Stimulated activated CD4-positive, alpha-beta T cell treated with anti-CD3 and anti-CD28 coated beads, Interleukin-2, amount 100 ng/mL, for 24 hours (primary cell): ENCODE measurements around the gene CADM1.

ENCODE experiments used
- DNase-seq, 2 donors: peaks; one replicate each; pipeline ENCODE4 v3.0.0-alpha.2; 2020

CADM1 gene

GRCh38 chr11:115269191-115269950 lies 234.8 kb downstream of the CADM1 start:
- DNase-seq: no peak

DNA sequence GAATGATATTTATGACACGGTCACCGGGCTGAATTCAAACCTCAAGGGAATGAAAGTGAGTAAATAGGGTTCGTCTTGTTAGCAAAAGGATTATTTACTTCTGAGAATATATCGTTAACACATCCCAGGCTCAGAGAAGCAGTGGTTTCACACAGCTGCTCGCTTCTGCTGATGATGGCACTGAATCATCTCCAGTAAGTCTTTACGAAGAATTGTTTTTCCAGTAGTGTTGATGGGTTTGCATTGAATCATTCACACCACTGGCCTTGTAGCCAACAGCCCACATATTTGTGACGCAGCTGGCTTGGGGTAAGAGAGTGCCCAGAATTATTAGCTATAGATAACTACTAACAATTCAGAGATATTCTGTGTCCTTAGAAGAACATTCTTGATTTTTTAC lies 236.3 kb downstream of the CADM1 start:
- DNase-seq: no peak

GRCh38 chr11:115267238-115267781 lies 236.9 kb downstream of the CADM1 start:
- DNase-seq: no peak

DNA sequence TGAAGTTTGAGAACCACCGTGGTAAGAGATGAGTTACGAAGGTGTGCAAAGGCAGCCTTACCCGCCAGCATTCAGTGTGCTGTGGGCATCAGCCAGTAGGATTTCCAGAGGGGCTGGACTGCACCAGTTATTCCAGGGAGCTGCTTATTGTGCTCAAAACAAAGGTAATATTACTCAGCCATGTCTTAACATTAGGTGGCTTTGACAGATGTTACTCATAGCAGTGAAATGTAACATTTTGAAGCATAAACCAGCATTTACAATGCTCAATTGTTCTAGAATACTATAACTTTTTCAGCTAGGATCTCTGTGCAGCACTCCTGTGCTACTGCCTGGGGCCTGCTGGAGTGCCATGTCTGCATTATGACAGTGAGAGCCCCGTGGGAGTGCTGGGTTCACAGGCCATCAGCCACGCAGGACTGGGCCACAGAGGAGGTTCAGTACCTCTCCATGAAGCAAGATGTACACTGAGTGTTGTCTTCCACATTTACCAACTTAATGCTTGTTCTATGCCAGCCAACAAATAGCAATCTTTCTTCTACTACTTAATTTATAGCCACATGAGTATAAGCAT lies 238.1 kb downstream of the CADM1 start:
- no peak for DNase-seq

DNA sequence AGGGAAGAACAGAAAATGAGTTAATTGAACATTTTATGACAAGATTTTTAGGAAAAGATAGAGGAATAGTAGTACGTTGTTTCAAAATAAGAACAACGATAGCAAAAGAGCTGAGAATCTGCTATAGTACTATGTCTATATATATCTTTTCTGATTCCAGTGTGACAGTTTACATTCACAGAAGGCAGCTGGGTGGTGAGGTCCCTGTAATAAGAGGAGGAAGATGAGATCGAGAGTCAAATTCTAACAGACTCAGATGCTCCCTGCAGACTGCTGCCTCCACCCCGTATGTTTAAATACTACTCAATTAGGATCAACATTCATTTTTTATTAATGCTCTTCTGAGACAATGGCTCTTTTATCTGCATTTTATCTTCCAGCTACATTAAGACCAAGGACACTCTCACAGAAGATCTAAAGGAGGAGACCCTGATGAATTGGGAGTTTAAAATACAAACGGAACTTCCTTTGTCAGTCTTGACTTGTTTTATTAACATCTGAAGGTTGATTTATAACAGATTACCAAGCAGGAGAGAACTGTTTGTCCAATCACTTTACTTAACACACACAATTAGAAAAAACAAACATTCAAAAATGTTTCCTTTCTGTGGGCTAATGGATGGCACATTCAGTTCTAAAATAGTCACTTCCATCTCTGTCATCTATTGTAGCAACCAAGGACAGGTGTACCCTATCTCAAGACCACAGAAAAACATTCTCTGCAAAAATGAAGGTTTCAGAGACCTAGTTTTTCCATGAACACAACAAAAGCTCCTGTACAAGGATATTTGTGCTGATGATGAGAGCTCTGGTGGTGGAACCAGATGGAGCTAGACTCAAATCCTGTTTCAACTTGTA lies 240.2 kb downstream of the CADM1 start:
- DNase-seq: no peak

- DNase-seq: no peak
Observed at GRCh38 chr11:115258216-115258615, 246.0 kb downstream of the CADM1 start.

DNA sequence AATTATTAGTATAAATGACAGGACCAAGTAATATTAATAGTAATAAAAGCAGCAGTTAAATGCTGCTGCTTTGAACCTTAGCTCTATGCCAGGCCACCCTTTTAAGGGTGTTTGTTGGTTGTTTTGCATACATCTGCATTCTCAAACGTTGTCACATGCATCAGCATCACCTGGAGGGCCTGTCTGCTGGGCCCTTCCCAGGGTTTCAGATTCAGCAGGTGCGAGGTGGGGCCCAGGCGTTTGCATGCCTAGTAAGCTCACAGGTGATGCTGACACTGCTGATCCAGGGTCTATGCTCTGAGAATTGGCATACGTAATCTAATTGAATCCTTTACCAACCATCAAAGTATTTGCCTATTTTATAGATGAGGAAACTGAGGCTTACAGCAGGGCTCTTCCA lies 246.5 kb downstream of the CADM1 start:
- no peak for DNase-seq

GRCh38 chr11:115257270-115257669 lies 246.9 kb downstream of the CADM1 start:
- DNase-seq: no peak

DNA sequence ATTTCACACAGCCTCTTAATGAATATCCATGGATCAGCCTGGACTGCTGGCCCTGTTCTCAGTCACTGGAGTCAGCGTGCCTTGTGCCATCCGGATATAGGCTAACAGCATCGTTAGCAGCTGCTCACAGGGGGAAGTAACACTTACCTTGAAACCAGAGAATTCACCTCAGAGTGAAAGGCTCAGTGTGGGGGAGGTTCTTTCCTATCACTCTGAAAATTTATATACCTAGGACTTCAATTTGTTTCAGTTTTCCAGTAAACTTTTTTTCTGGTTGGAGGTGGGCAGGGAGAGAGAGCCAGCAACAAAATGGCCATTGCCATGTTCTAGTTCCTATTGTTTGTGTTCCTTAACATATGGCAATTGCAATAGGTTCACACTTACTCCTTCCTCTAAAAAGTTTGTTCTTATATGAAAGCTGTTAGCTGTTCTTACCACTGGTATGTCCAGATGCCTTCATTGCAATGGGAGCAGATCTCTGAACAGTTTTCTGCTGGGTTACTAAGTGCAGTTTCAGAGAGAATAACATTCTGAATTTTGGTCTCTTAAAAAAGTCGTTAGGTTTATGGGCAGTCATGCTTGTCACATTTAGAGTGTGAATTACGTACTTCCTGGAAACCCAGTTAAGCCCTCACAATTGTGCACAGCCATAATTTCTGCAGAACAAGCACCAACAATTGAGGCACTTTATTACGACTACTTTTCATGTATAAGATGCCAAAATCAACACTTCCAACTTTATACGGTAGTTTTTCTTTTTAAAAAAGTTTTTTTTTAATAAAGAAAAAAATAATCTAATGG lies 247.6 kb downstream of the CADM1 start:
- DNase-seq: no peak

DNA sequence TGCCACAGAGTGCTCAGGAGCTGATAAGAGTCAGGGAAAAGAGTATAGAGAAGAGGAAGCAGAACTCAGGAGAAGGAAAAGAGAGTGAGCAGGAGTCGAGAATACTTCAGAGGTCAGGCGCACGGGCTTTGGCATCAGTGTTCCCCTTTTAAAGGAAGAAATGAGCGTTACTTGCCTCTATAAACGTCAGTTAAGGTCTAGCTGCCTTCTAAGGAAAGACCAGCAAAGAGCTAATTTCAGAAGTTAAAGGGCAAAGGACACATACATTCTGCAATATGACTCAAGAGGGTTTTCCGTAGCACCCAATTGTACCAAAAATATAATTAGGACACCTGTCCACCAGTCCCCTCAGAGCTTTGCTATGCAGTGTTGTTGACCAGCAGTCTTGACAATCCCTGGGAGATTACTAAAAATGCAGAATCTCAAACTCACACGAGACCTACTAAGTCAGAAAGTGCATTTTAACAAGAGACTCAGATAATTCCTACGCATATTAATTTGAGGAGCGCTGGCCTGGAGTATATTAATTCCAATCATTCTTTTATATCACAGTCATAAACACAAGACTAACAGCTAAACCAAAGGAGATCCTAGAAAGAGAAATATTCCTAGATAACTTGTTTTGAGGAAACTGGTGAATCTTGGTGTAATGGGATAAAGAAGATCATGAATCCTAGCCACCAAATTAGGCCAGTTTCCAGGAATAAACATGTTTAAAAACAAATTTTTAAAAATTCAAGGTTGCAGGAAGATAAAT lies 249.0 kb downstream of the CADM1 start:
- DNase-seq: no peak

DNA sequence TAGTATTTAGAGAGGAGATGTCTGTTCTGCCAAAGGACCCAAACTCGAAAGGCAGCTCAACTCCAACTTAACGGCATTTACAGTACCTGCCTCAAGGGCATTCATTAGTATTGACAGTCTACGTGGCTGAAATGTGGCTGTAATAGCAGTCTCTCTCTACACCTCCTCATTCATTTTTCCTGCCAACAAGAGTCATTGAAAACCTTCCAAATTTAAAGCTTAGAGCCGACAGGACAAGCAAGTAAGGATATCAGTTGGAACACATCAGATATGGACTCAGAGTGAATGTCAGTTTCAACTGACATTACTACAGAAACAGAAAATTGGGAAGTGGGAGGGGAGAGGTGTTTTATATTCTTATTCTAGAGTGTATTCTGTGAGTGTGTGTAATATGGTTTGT lies 253.1 kb downstream of the CADM1 start:
- DNase-seq: no peak

GRCh38 chr11:115249061-115249578 lies 255.1 kb downstream of the CADM1 start:
- DNase-seq: no peak

DNA sequence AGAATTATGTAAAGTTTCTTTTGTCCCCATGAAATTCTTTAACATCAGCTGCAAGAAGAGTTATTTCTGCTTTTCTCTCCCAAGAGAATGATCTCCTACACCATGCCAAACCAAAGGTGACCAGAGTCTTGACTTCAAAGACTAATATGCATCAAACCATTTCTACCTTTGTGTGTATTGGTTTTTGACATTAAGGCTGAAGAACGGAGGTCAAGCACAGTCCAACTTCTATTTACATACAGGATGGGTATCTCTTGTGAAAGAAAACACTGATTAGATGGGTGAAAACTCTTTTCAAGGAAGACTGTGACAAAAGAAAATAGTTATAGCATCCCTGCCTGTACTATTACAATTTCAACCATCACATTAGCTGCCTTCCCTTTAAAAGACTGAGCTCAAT lies 256.3 kb downstream of the CADM1 start:
- DNase-seq: no peak

DNA sequence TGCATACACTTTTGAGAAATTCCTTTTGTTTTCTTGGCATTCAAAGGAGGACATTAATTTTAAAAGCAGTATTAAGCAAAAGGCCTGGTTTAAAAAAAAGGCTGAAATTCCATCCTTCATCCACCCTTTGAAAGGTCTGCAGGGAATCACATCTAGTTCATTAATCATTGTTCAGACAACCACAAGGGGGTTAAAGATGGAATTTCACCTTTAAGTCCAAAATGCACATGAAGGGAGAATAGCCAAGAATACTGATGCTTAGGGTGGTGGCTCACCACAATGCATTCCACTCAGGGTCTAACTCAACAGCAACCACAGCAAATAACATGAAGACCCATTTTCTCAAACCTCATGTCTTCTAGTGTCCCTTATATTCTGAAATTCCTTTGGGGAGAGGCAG lies 256.9 kb downstream of the CADM1 start:
- no peak for DNase-seq

GRCh38 chr11:115244758-115245157 lies 259.5 kb downstream of the CADM1 start:
- DNase-seq: no peak

- no peak for DNase-seq
Observed at GRCh38 chr11:115244296-115244695, 259.9 kb downstream of the CADM1 start.

DNA sequence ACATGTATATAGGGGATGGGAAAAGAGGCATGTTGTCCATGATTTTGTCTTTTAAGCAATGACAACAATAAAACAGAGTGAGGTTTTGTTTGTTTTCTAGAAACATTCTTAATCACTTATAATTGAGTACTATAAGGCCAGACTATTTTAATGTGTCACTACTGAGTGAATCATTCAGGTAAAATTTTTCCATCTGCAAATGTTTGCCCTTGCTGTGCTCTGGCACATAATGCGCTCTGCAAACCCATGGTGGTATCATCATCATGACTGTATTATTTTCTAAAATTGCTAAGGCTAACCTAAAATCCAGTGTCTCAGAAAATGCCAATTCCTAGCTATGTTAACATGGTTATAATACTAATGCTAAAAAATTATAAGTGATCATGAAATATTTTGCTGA lies 261.2 kb downstream of the CADM1 start:
- DNase-seq: no peak

- DNase-seq: no peak
Observed at GRCh38 chr11:115241899-115242298, 262.3 kb downstream of the CADM1 start.

DNA sequence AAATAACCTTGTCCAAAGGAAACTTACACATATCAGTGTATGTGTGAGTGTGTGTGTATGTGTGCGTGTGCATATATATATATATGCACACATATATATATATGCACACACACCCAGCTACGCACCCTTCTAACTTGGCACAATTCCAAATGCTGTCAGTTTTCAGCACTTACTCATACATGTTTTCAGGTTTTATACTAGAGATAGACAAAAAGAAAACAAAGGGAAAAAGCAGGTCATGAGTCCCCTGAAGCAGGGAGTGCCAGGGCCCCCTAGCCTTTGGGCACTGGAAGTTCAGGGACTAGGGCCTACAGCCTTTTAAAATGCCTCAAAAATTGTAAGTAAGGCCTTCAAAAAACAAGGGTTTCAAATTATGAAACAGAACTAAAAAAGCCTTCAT lies 265.4 kb downstream of the CADM1 start:
- DNase-seq: no peak

- no peak for DNase-seq
Observed at GRCh38 chr11:115238086-115238485, 266.1 kb downstream of the CADM1 start.

DNA sequence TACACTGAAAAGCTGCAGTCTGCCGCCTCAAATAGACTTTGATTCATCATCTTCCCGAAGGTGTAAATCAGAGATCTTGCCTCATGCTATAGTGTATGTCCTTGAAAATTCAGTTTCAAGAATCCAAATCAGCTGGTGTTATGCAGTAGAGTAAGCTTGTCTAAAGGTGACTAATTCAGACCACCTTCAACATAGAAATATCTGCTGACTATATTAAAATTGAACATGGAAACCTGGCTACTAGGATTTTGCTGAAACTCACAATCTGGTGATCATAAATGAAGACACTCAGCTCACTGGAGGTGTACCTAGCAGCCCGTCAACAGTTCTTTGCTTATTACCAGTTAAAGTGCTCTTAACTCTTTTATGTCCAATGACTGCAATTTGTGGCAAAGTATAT lies 266.6 kb downstream of the CADM1 start:
- no peak for DNase-seq

DNA sequence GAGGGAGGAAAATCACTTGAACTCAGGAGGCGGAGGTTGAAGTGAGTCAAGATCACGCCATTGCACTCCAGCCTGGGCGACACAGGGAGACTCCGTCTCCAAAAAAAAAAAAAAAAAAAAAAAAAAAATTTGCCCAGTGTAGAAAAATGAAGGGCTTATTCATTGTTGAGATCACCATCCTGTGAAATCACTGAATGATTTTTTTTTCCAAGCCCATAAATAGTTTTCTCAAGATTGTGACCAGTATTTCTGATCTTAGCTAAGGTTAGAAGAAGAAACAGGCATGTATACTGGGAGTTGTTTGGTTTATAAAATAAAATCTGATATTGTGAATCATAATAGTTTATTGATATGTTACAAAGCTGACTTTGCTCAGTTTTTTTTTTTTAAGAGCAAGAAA lies 269.4 kb downstream of the CADM1 start:
- DNase-seq: no peak
